ENCODE measurements around the gene FIGN.

Gene FIGN

DNA sequence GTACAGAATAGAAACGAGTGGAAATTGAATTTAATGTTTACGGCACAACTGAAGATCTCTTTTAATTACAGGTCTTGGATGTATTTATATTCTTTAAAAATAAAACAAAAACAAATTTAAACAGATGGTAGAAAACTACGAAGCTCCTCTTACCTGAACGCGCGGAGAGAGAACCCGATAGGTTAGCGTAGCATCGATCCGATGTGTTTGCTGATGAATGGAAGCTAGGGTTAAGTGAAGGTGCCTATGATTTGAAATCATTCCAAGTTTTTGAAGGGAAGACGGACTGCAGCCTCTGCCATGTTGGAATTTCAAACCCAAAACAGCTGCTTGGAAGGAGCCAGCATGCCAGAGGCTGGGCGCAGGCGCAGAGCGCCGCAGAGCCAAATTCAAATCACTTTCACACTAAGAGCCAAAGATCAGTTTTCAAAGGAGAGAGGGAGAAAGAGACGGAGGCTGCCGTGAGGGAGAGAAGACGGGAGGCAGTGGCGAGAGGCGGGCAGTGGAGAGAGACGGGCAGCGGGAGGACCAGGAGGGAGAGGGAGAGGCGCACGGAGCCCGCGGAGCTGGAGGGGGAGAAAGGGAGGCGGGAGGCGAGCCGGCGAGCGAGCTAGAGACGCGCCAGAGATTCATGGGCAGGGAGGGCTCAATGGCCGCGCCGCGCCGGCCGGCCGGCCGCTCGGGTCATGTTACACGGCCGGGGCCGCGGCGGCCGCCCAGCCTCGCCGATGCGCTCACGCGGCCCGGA, at the start of gene FIGN:
Gene FIGN (minus strand): TSS at position 324 of the 748 bp plus-strand sequence. CDS start 1,081 bp downstream, outside the sequence.
- DNase-seq (ENCODE audit: low read depth, low spot score): peak; percentile 93

GRCh38 chr2:163785162-163785561, 49.4 kb upstream of the FIGN start:
- no peak for DNase-seq (ENCODE audit: low read depth, low spot score)

- DNase-seq (ENCODE audit: low read depth, low spot score): peak; percentile 42
Measured at GRCh38 chr2:163779970-163780597, 44.3 kb upstream of the FIGN start.

- DNase-seq (ENCODE audit: low read depth, low spot score): no peak
Measured at GRCh38 chr2:163778045-163778781, 42.4 kb upstream of the FIGN start.

GRCh38 chr2:163775304-163775703, 39.5 kb upstream of the FIGN start:
- no peak for DNase-seq (ENCODE audit: low read depth, low spot score)

DNA sequence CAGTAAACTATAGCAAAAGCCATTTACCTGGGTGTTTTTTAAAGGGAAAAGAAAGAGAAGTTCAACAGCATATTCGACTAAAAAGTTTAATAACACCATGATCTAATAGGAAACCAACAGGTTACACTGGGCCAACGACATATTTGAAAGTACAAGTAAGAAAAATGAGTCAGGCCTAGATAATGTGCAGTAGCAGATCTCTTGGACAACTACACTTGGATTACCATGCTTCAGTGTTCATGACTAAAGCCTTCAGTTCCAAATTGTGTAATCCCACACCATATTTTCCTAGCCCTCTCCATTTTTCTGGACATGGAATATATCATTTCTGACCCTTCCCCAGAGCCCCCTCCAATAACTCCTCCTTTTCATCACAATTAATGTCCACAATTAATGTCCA, 39.1 kb upstream of the FIGN start:
- no peak for DNase-seq (ENCODE audit: low read depth, low spot score)

DNA sequence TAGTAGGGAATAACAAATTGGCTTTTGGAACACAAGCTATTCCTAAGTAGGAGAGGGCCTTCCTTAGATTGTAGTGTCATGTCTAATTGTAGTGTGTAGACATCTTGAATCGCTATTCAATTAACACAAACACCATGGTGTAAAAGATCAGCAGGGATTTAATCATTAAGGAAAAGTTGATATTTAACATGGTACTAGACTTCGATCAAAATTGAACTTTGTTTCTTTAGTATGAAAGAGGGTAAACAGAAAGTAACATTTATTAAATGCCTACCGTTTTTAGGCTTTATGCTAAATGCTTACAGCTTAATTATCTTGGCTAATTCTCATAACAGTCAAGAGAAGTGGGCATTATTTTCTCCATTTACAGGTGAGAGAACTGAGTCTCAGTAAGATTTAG, 37.5 kb upstream of the FIGN start:
- DNase-seq (ENCODE audit: low read depth, low spot score): no peak

DNA sequence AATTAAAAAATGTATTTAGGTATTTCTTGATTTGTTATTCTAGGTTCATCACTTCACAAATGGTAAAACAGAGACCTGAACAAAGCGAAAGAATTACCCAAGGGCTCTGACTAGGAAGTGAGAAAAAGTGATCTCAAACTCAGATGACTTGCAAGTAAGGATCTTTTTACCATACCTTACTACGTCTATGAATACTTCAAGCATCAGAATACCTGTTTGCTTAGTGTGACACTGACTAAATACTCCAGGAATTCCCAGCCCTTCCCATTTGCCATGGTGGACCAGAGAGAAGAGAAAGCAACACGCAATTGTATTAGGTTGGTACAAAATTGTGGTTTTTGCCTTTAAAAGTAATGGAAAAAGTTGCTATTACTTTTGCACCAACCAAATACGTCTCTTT, 35.8 kb upstream of the FIGN start:
- DNase-seq (ENCODE audit: low read depth, low spot score): no peak

- DNase-seq (ENCODE audit: low read depth, low spot score): no peak
Measured at GRCh38 chr2:163768881-163769695, 33.3 kb upstream of the FIGN start.

DNA sequence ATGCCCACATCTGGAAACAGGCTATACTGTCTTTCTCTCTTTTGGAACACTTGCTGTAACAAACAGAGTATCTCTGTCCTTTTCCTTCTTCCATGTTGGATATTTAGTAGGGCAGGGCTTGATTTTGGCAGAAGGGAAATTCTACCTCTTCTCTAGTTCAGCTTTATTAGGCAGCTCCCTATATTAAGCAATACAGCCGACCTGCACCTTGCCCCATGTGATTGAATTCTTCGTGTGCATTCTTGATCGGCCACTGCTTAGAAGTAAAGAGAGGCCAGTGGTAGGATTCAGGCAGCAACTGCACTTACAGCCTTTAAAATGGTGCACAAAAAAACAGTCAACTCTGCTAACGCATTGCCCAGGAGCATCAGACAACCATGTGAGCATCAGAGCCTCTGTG, 31.3 kb upstream of the FIGN start:
- no peak for DNase-seq (ENCODE audit: low read depth, low spot score)

DNA sequence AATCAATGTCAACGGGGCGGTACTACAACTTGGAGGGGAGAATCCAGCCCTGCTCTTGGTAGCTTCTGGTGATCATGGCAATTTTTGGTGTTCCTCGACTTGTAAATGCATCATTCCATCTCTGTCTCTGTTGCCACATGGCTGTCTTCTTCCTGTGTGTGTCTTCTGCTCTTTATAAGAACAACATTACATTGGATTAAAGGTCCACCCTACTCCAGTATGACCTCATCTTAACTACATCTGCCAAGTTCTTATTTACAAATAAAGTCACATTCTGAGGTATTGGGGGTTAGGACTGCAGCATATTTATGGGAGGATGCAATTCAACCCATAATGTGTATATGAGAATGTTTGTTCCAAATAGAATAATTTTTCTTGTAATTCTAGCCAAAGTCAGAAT, 28.8 kb upstream of the FIGN start:
- DNase-seq (ENCODE audit: low read depth, low spot score): no peak

GRCh38 chr2:163759013-163759412, 23.2 kb upstream of the FIGN start:
- peak; percentile 7 for DNase-seq (ENCODE audit: low read depth, low spot score)

GRCh38 chr2:163757814-163758213, 22.0 kb upstream of the FIGN start:
- DNase-seq (ENCODE audit: low read depth, low spot score): peak; percentile 43

DNA sequence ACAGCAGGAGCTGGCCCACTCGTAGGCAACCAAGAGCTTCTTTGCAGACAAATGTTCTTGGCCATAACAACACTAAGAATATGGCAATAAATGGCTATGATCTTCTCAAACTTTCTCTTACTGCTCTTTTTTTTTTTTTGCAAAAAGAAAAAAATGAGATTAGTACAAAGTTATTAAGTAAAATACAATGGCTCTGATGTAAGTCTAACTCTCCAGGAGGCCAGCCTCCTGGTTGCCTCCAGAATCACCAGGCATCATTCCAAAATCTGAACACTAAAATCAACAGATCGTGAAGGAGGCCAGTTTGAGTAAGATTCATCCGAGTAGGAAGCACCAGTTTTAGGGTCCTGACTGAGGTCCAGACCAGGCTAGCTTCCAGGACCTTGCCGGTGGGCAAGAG, 20.8 kb upstream of the FIGN start:
- no peak for DNase-seq (ENCODE audit: low read depth, low spot score)

DNA sequence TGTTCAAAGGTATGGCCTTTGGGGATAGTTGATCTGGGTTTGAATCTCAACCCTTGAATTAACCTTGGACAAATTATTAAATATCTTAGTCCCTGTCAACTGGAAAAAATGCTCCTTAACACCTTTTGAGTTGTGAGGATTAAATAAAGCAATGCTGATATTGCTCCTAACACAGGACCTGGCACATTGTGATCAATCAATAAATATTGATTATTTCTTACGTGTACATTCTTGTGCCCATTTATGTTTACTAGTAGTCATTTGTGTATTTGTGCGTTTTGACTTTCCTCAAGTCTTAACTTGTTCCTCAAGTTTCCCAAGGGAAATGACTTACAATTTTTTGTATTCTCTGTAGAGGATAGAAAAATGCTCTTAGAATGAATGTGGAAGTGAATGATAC, 19.6 kb upstream of the FIGN start:
- no peak for DNase-seq (ENCODE audit: low read depth, low spot score)

DNA sequence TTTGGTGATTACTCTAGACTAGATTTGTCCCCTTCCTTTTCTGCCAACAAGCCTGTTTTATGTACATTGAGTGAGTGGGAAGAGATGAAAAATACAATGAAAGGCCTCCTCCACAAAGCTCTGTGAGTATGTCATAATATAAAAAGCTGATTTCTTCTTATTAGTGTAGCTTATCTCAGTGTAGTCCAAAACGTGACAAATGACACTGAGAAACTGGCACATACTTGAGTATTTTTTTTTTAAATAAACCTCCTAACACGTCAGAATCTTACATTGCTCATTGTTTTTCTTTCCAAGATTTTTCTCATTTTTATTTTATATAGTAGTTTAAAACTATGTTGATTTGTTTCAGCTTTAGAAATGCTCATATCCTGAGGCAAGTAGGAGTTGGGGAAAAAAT, 17.9 kb upstream of the FIGN start:
- DNase-seq (ENCODE audit: low read depth, low spot score): no peak

GRCh38 chr2:163752267-163752666, 16.5 kb upstream of the FIGN start:
- no peak for DNase-seq (ENCODE audit: low read depth, low spot score)

DNA sequence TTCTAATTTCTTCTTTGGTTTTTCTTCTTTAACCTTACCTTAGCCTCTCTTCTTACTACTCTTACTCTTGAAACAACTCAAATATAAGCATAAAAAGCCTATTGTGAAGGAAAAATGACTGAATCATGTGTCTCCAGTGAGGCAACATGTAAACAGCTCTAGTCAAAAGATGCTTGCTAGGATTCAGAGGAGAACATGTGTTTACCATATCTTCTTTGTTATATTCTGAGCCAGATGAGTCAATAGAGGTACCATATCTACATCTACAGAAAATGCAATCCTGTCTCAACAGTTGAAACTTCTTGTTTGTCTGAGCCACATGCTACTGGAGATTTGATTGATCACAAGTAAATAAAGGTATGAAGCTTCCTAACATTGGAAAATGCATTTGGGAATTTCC, 15.9 kb upstream of the FIGN start:
- no peak for DNase-seq (ENCODE audit: low read depth, low spot score)

DNA sequence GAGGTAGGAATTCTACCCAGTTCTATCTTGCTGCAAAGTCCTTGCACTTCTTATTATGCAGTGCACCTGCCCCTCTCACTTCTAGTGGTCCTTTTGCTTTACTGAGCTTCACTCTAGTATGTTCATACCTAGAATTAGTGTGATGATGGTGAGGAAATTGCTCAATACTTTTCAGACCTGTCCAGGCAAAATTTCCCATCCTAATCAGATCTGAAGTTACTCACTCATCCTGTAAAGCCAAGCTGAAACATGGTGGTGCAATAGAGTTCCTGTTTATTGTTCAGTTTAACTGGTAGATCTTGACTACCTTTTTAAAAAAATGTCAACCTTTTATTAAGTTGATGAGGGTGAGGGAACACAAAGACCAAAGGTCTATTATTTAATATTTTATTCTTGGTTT, 12.6 kb upstream of the FIGN start:
- no peak for DNase-seq (ENCODE audit: low read depth, low spot score)

DNA sequence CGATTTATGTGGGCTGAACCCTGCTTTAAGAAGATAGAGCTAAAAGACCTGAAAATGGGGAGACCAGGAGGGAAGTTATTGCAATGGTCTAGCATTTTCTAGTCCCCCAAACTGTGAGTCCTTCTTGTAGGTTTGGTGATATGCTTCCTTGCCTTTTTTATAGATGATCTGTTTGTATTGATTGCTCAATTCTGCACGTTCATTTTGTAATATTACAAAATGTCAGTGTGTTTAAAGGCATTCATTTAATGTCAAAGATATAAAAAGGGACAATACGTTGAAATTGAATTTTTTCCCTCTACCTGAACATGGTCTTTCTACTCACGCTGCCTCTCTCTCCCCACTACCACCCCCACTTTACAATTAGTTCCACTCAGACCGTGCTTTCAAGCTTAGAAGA, 5.6 kb upstream of the FIGN start:
- no peak for DNase-seq (ENCODE audit: low read depth, low spot score)

GRCh38 chr2:163737563-163737962, 1.8 kb upstream of the FIGN start:
- no peak for DNase-seq (ENCODE audit: low read depth, low spot score)

DNA sequence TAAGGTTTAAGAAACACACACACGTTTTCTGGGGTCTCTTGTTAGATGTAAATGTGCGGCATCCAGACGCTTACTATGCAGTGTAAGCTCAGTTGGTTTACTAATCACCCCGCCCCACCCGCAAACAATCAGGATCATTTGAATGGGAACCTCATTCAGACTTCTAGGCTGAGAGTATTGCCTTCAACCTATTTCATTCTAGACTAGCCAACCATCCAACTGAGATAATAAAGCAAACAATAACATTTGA, 1.3 kb upstream of the FIGN start:
- DNase-seq (ENCODE audit: low read depth, low spot score): no peak

Measured in ELF-1 (cell line).